WI38 (cell line): ENCODE results near the gene ALKBH7.

Experiments
- H3K4me3 ChIP-seq: 2 replicates; pipeline ENCODE4 v1.5.1; 2011; ENCODE audit warnings: low read depth, mild to moderate bottlenecking, control low read depth, low read length
- TF ChIP-seq, protein P1 (sequence below): IDR thresholded peaks from 2 replicates; pipeline ENCODE4 v1.5.1; 2012; ENCODE audit warnings: low read depth, mild to moderate bottlenecking, control low read depth, low read length

Gene ALKBH7, protein sequence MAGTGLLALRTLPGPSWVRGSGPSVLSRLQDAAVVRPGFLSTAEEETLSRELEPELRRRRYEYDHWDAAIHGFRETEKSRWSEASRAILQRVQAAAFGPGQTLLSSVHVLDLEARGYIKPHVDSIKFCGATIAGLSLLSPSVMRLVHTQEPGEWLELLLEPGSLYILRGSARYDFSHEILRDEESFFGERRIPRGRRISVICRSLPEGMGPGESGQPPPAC

DNA sequence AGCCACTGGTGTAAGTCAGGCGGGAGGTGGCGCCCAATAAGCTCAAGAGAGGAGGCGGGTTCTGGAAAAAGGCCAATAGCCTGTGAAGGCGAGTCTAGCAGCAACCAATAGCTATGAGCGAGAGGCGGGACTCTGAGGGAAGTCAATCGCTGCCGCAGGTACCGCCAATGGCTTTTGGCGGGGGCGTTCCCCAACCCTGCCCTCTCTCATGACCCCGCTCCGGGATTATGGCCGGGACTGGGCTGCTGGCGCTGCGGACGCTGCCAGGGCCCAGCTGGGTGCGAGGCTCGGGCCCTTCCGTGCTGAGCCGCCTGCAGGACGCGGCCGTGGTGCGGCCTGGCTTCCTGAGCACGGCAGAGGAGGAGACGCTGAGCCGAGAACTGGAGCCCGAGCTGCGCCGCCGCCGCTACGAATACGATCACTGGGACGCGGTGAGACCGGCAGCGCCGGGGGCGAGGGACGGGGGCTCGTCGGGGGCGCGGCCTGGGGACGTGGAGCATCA lies at the start of gene ALKBH7:
Gene ALKBH7 (plus strand): TSS at position 201 of the 502 bp plus-strand sequence. CDS start 27 bp downstream, at position 228.
- H3K4me3 ChIP-seq: peak within 1 kb of the TSS; percentile 75

DNA sequence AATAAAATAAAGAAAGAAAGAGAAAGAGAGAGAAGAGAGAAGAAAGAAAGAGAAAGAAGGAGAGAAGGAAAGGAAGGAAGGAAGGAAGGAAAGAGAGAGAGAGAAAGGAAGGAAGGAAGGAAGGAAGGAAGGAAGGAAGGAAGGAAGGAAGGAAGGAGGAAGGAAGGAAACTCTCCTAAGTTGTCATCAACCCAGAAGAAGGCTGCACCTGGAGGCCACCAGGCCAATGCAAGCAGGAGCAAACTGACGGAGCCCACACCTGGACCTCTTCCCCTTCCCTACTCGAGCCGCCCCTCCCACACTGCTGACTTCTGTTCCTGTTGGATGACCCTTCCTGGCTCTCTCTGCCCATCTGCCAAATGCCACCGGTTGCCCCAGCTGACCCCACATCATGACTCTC lies 47.8 kb upstream of the ALKBH7 start:
- TF ChIP-seq, protein P1, sequence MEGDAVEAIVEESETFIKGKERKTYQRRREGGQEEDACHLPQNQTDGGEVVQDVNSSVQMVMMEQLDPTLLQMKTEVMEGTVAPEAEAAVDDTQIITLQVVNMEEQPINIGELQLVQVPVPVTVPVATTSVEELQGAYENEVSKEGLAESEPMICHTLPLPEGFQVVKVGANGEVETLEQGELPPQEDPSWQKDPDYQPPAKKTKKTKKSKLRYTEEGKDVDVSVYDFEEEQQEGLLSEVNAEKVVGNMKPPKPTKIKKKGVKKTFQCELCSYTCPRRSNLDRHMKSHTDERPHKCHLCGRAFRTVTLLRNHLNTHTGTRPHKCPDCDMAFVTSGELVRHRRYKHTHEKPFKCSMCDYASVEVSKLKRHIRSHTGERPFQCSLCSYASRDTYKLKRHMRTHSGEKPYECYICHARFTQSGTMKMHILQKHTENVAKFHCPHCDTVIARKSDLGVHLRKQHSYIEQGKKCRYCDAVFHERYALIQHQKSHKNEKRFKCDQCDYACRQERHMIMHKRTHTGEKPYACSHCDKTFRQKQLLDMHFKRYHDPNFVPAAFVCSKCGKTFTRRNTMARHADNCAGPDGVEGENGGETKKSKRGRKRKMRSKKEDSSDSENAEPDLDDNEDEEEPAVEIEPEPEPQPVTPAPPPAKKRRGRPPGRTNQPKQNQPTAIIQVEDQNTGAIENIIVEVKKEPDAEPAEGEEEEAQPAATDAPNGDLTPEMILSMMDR: no peak
- no peak overlapping the region for H3K4me3 ChIP-seq

More for the DNA sequence above, at the start of gene ALKBH7:
- TF ChIP-seq, protein P1: no peak

DNA sequence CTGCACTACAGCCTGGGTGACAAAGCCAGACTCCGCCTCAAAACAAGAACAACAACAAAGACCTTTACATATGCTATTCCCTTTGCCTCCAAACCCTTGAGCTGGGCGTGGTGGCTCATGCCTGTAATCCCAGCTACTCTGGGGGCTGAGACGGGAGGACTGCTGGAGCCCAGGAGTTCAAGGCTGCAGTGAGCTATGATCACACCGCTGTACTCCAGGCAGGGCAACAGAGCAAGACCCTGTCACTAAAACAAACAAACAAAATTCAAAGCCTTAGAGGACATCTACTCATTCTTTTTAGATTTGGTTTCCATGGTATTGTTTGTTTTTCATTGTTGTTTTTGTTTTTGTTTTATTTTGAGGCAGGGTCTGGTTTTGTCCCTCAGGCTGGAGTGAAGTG lies 47.0 kb upstream of the ALKBH7 start:
- TF ChIP-seq, protein P1: no peak
- no peak overlapping the region for H3K4me3 ChIP-seq

DNA sequence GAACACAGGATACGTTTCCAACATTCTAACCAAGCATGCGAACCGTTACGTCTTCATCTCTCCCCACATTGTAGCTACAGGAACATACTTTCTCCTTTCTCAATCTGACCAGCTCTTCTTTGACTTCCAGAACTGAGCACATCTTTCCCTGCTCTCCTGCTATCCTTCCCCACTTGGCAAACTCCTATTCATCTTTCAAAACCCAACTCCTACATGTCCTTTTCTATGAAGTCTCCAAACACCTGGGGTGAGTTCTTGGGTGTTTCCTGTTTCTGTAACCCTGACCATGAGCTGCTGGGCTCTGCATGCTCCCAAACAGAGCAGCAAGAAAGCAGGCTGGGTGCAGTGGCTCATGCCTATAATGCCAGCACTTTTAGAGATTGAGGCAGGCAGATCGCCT lies 45.8 kb upstream of the ALKBH7 start:
- TF ChIP-seq, protein P1: no peak
- H3K4me3 ChIP-seq: no peak overlapping the region

DNA sequence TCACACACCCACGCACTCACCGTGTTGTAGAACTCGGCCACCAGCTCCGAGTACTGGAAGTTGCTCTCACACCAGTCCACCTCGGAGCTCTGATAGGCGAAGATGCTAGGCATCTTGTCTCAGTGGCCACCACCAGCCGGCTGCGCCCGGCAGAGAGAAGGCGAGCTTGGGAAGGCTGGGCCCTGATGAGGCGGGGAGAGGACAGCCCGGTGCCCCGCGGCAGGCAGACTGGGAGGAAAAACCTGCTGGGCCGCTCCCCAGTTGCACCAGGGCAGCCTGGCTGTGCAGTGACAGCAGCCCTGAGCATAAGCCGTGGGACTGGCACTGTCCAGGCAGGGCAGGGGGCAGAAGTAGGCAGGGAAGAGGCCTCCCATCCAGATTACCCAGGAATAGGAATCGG lies 39.2 kb upstream of the ALKBH7 start, which contains the start of gene ACER1:
Gene ACER1 (minus strand): TSS at position 174 of the 400 bp plus-strand sequence. CDS start 61 bp downstream, at position 113.
- no peak within 1 kb of the TSS for H3K4me3 ChIP-seq
- TF ChIP-seq, protein P1: no peak

DNA sequence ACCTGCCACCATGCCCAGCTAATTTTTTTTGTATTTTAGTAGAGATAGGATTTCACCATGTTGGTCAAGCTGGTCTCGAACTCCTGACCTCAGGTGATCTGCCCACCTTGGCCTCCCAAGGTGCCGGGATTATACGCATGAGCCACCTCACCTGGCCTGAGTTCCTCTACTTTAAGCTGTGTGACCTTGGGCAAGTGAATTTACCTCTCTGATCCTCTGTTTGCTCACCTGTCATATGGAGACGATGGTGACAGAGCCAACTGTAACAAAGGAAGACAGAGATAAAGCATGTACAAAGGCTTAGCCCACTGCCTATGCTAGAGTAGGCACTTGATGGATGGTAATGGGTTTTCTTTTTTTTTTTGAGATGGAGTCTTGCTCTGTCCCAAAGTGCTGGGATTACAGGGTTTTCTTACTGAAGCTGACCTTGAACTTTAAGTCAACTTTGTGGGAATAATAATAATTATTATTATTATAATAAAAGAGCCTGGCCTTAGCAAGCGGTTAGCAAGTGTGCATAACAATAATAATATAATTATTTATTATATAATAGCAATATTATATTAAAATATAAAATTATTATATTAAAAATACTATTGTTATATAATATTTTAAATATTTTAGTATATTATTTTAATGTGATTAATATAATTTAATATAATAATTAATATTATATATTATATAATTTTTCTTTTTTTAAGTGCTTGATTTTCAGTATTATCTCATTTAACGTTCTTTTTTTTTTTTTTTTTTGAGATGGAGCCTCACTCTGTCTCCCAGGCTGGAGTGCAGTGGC lies 37.9 kb upstream of the ALKBH7 start:
- H3K4me3 ChIP-seq: no peak overlapping the region
- TF ChIP-seq, protein P1: no peak
